Progenitor cell of endocrine pancreas (in vitro differentiated cells): ENCODE results near the gene SH3RF1. TPM values are rescaled to one million over a fixed set of nuclear protein-coding genes. Genes with fewer than 3 reads are reported as not detected.

ENCODE experiments used
- DNase-seq: peaks from one replicate; pipeline ENCODE4 v3.0.0; 2021; ENCODE audit warnings: low spot score; ENCODE audit not compliant: unreplicated experiment
- H3K27ac Mint-ChIP-seq: 2 replicates; pipeline ENCODE4 v1.8.0; 2021; ENCODE audit warnings: mild to moderate bottlenecking, moderate library complexity, mixed read lengths
- H3K27me3 Mint-ChIP-seq: 2 replicates; pipeline ENCODE4 v1.8.0; 2021; ENCODE audit warnings: mixed read lengths
- H3K36me3 Mint-ChIP-seq: 2 replicates; pipeline ENCODE4 v1.8.0; 2022; ENCODE audit warnings: mixed read lengths; ENCODE audit not compliant: insufficient read depth
- H3K4me1 Mint-ChIP-seq: 2 replicates; pipeline ENCODE4 v1.8.0; 2021; ENCODE audit warnings: low read depth, mixed read lengths
- H3K4me3 Mint-ChIP-seq: 2 replicates; pipeline ENCODE4 v1.8.0; 2021; ENCODE audit warnings: low read depth, mild to moderate bottlenecking, moderate library complexity, mixed read lengths
- H3K9me3 Mint-ChIP-seq: 2 replicates; pipeline ENCODE4 v1.8.0; 2021; ENCODE audit warnings: low read depth, mixed read lengths
- CTCF ChIP-seq: fragments of 200-600 bp; sonication (generic); IDR thresholded peaks from one replicate; pipeline ENCODE4 v1.5.0; 2021; ENCODE audit warnings: antibody characterized with exemption, mild to moderate bottlenecking; ENCODE audit not compliant: unreplicated experiment
- total RNA-seq: library from RNA; stranded (reverse); gene quantifications from 2 replicates; pipeline ENCODE4 v1.2.1, GENCODE V29; 2021

The SH3RF1 gene
- total RNA-seq, 1 donor from 2014 or later, result 31.1 TPM

- Mint-ChIP-seq H3K27me3 (no peaks in the 10 kb centered on the region), H3K4me3 (no peak overlapping the region), H3K36me3 (peaks cover 8% of the 10 kb centered on the region), H3K27ac (no peak overlapping the region), H3K4me1 (peaks cover 7% of the 10 kb centered on the region), H3K9me3 (peaks cover 4% of the 10 kb centered on the region)
- DNase-seq, result no peak
- no peak for TF ChIP-seq CTCF
These were observed 41.2 kb downstream of the SH3RF1 start for GRCh38 chr4:169229571-169230028.

- H3K36me3 Mint-ChIP-seq, result peaks cover 8% of the 10 kb centered on the region
- no peak for TF ChIP-seq CTCF
- no peak overlapping the region for H3K4me3 Mint-ChIP-seq
- DNase-seq, result no peak
- no peak overlapping the region for H3K27ac Mint-ChIP-seq
- no peaks in the 10 kb centered on the region for H3K27me3 Mint-ChIP-seq
- H3K9me3 Mint-ChIP-seq, result peaks cover 4% of the 10 kb centered on the region
- H3K4me1 Mint-ChIP-seq, result peaks cover 2% of the 10 kb centered on the region
These were observed 42.7 kb downstream of the SH3RF1 start for GRCh38 chr4:169228076-169228475.

DNA sequence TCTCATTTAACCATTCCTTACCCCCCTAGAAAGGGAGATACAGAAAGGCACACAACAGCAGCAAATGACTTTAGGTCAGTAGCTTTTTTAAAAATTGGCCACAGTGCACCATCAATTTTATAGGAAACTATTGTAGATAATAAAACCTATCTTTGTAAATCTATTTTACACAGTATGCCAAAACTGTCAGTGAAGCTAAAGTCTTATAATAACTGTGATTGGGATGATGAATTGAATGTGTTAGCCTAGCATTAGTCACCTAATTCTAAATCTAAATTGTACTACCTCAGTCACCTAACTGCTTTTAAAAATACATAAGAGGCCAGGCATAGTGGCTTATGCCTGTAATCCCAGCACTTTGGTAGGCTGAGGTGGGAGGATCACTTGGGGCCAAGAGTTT lies 44.2 kb downstream of the SH3RF1 start:
- no peak for DNase-seq
- H3K27me3 Mint-ChIP-seq, result no peaks in the 10 kb centered on the region
- peaks cover 2% of the 10 kb centered on the region for H3K4me1 Mint-ChIP-seq
- no peak for TF ChIP-seq CTCF
- H3K4me3 Mint-ChIP-seq, result no peak overlapping the region
- no peak overlapping the region for H3K27ac Mint-ChIP-seq
- peaks cover 7% of the 10 kb centered on the region for H3K36me3 Mint-ChIP-seq
- H3K9me3 Mint-ChIP-seq, result peaks cover 4% of the 10 kb centered on the region

DNA sequence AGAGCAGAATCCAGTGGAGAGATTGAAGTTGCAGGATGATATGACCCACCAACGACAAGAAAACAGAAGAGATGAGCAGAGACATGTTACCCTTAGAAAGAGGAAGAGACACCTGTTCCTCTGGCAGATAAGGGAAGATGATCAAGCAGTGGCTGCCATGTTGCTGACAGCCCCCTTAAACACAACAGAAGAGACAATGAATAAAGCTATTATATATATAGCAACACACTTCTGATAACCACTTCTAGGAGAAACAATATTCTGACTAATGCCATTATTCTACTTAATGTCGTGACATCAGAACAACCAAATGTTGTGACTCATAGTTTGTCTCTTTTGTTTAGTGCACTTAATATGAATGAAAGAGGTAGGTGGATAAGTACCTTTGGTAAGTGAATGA lies 44.9 kb downstream of the SH3RF1 start:
- Mint-ChIP-seq H3K36me3 (peaks cover 9% of the 10 kb centered on the region), H3K27ac (no peak overlapping the region), H3K4me1 (peaks cover 3% of the 10 kb centered on the region), H3K4me3 (no peak overlapping the region), H3K9me3 (peaks cover 4% of the 10 kb centered on the region), H3K27me3 (no peaks in the 10 kb centered on the region)
- no peak for DNase-seq
- TF ChIP-seq CTCF, result no peak

DNA sequence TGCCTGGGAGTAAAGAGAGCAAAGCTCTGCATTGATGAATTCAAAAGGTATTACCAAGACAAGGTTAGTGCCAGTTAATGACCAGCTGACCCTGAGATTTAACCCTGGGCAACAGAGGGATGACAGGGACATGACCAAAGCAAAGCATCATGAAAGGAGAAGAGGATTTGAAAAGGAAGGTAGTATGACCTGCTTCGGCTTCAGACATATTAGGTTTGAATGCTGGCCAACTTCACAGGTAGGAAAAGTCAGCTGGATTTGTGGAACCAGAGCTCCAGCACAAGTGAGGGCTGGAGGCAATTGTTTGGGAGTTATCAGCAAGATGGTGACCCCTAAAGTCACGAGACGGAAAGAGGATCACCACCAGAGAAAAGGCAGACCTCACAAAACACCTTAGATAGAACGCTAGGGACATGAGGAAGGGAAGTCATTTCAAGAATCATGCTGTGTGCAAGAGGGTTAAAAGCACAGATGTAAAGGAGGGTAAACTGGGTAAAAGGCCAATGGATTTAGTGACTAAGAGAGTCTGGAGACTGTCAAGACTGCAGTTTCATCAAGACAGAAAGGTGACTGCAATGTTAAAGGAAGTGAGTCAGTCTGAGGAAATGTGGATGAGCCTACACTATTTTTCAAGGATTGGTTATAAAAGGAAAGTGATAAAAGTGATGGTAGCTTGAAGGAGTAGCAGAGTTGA lies 45.6 kb downstream of the SH3RF1 start:
- DNase-seq, result no peak
- Mint-ChIP-seq H3K4me3 (no peak overlapping the region), H3K27ac (no peak overlapping the region), H3K36me3 (peaks cover 9% of the 10 kb centered on the region), H3K27me3 (no peaks in the 10 kb centered on the region), H3K4me1 (peaks cover 6% of the 10 kb centered on the region), H3K9me3 (peaks cover 4% of the 10 kb centered on the region)
- TF ChIP-seq CTCF, result no peak
